ENCODE results near the gene YAF2. TPM values are rescaled to one million over a fixed set of nuclear protein-coding genes. Genes with fewer than 3 reads are reported as not detected.

Gene YAF2
- total RNA-seq, 2 experiments from 2014 or later = 53.6 to 54.7 TPM

DNA sequence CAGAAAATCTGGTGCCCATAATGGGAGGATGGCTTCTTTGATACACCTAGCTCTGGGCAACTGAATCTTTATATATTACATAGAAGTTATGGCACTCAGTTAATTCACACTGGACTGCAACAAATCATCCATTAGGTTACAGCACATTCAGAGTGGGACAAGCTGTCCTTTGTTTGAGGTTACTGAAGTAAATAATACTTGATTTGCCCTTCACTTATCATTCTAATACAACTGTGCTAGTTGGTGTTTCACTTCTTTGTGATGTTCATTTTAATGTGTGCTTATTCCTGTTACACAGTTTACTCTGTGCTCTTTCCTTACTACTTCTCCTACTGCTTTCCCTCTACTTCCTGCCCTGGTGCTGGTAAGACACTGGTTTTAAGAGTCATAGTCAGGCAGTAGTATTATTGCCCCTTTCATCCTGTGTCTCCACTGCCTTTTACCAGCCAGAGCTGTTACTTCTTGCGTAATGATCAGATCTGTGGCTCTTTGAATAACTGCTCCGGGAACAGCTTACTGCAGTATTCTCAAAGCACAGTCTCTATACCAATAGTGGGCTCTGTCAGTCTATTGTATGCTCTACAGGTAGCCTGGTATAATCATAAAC, 57.0 kb downstream of the YAF2 start:
- Mint-ChIP-seq H3K4me1 (ENCODE audit: low read depth) (peaks cover 30% of the 10 kb centered on the region), H3K27ac (no peak overlapping the region), H3K36me3 (ENCODE audit: low read depth) (peaks cover 56% of the 10 kb centered on the region), H3K4me3 (no peak overlapping the region), H3K27me3 (no peaks in the 10 kb centered on the region), H3K9me3 (peaks cover 5% of the 10 kb centered on the region)
- ChIA-PET POLR2A (no interaction called here), CTCF (interaction anchor here (1.2 kb wide), 1 partner anchor 23 kb away, joined by 3 read pairs; no protein-coding TSS in a partner anchor)
- Histone ChIP-seq H3K9me3 (ENCODE audit: control insufficient read depth in 1 of 2, insufficient read depth in 1 of 2, low read length in 2 of 2) (no peaks in the 10 kb centered on the region), H3K27ac (ENCODE audit: low read depth in 1 of 2, low read length in 2 of 2) (no peak overlapping the region), H3K4me3 (ENCODE audit: low read length) (no peak overlapping the region), H3K4me1 (ENCODE audit: insufficient read depth, low read length) (no peaks in the 10 kb centered on the region), H3K27me3 (ENCODE audit: control insufficient read depth in 1 of 2, insufficient read depth in 2 of 2, low read length in 2 of 2) (no peaks in the 10 kb centered on the region), H3K36me3 (ENCODE audit: insufficient read depth, low read length) (peaks cover 8% of the 10 kb centered on the region)
- intact Hi-C loops (cut with DNase I, micrococcal nuclease) = no loop called here
- TF ChIP-seq, protein P1, sequence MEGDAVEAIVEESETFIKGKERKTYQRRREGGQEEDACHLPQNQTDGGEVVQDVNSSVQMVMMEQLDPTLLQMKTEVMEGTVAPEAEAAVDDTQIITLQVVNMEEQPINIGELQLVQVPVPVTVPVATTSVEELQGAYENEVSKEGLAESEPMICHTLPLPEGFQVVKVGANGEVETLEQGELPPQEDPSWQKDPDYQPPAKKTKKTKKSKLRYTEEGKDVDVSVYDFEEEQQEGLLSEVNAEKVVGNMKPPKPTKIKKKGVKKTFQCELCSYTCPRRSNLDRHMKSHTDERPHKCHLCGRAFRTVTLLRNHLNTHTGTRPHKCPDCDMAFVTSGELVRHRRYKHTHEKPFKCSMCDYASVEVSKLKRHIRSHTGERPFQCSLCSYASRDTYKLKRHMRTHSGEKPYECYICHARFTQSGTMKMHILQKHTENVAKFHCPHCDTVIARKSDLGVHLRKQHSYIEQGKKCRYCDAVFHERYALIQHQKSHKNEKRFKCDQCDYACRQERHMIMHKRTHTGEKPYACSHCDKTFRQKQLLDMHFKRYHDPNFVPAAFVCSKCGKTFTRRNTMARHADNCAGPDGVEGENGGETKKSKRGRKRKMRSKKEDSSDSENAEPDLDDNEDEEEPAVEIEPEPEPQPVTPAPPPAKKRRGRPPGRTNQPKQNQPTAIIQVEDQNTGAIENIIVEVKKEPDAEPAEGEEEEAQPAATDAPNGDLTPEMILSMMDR (IDR thresholded peaks at IDR 0.05) = no peak
- ATAC-seq (ENCODE audit: poor library complexity) = no peak
- DNase-seq = no peak

DNA sequence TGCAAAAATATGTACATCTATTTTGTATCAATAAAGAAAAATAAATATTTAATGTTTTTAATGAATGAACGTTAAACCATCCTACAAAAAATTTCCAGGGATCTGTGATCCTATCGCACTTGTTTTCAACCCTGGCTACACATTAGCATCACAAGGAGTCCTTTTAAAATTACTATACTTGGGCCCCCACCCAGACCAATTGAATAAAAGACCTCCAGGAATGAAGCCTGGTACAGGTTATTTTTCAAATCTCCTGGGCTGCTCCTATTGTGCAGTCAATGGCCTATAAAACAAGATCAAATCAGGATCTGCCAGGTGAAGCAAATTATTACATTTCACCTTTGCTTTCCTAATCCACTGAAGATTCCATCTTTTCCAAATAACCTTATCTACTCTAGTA, 59.9 kb downstream of the YAF2 start:
- Histone ChIP-seq H3K27ac (ENCODE audit: low read depth in 1 of 2, low read length in 2 of 2) (no peak overlapping the region), H3K4me3 (ENCODE audit: low read length) (no peak overlapping the region), H3K36me3 (ENCODE audit: insufficient read depth, low read length) (peaks cover 6% of the 10 kb centered on the region), H3K27me3 (ENCODE audit: control insufficient read depth in 1 of 2, insufficient read depth in 2 of 2, low read length in 2 of 2) (no peaks in the 10 kb centered on the region), H3K4me1 (ENCODE audit: insufficient read depth, low read length) (no peaks in the 10 kb centered on the region), H3K9me3 (ENCODE audit: control insufficient read depth in 1 of 2, insufficient read depth in 1 of 2, low read length in 2 of 2) (no peaks in the 10 kb centered on the region)
- H3K4me3 Mint-ChIP-seq = no peak overlapping the region
- no peak for ATAC-seq (ENCODE audit: poor library complexity)
- H3K27ac Mint-ChIP-seq = no peak overlapping the region
- CTCF ChIA-PET = no interaction called here
- peaks cover 25% of the 10 kb centered on the region for H3K4me1 Mint-ChIP-seq (ENCODE audit: low read depth)
- no peak for DNase-seq
- H3K27me3 Mint-ChIP-seq = no peaks in the 10 kb centered on the region
- H3K9me3 Mint-ChIP-seq = peaks cover 5% of the 10 kb centered on the region
- TF ChIP-seq, protein P1 (IDR thresholded peaks at IDR 0.05) = no peak
- intact Hi-C loops (cut with DNase I, micrococcal nuclease) = no loop called here
- peaks cover 56% of the 10 kb centered on the region for H3K36me3 Mint-ChIP-seq (ENCODE audit: low read depth)
- POLR2A ChIA-PET = no interaction called here

DNA sequence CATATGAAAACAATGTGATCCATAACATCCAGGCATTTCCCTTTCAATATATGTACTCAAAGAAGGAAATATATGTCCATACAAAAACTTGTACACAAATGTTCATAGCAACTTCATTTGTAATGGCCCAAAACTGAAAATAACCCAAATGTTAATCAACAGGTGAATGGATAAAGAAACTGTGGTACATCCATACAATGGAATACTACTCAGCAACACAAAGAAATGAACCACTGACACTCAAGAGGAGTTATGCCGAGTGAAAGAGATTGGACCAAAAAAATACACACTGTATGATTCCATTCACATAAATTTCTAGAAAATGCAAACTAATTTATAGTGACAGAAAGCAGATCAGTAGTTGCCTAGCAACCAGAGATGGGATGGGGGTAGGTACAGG, 63.1 kb downstream of the YAF2 start:
- POLR2A ChIA-PET = no interaction called here
- TF ChIP-seq, protein P1 (IDR thresholded peaks at IDR 0.05) = no peak
- Mint-ChIP-seq H3K27ac (no peak overlapping the region), H3K27me3 (no peaks in the 10 kb centered on the region), H3K4me1 (ENCODE audit: low read depth) (peaks cover 25% of the 10 kb centered on the region), H3K4me3 (no peak overlapping the region), H3K36me3 (ENCODE audit: low read depth) (peaks cover 54% of the 10 kb centered on the region), H3K9me3 (peaks cover 5% of the 10 kb centered on the region)
- H3K27ac ChIP-seq (ENCODE audit: low read depth in 1 of 2, low read length in 2 of 2) = no peak overlapping the region
- intact Hi-C loops (cut with DNase I, micrococcal nuclease) = no loop called here
- H3K9me3 ChIP-seq (ENCODE audit: control insufficient read depth in 1 of 2, insufficient read depth in 1 of 2, low read length in 2 of 2) = no peaks in the 10 kb centered on the region
- CTCF ChIA-PET = no interaction called here
- no peak for ATAC-seq (ENCODE audit: poor library complexity)
- no peak for DNase-seq
- peaks cover 11% of the 10 kb centered on the region for H3K36me3 ChIP-seq (ENCODE audit: insufficient read depth, low read length)
- H3K4me3 ChIP-seq (ENCODE audit: low read length) = no peak overlapping the region
- no peaks in the 10 kb centered on the region for H3K4me1 ChIP-seq (ENCODE audit: insufficient read depth, low read length)
- H3K27me3 ChIP-seq (ENCODE audit: control insufficient read depth in 1 of 2, insufficient read depth in 2 of 2, low read length in 2 of 2) = no peaks in the 10 kb centered on the region

Data from CD4-positive, alpha-beta T cell (primary cell).